Activated T-cell treated with anti-CD3 and anti-CD28 coated beads, Interleukin-2, amount 50 U/mL, for 4 hours (primary cell): ENCODE results near the gene KLK13. TPM values are rescaled to one million over a fixed set of nuclear protein-coding genes. Genes with fewer than 3 reads are reported as not detected.

Experiments
- ATAC-seq, 2 donors: fragments of 200-7000 bp; cut with Tn5 transposase; one replicate each; pipeline ENCODE4 v1.10.0; 2021
- DNase-seq: peaks from one replicate; pipeline ENCODE4 v3.0.0-alpha.2; 2020
- H3K27me3 Mint-ChIP-seq: one replicate; pipeline ENCODE4 v1.8.0; 2021; ENCODE audit warnings: low read depth, mixed read lengths
- H3K36me3 Mint-ChIP-seq: one replicate; pipeline ENCODE4 v1.8.0; 2022; ENCODE audit warnings: mixed read lengths; ENCODE audit not compliant: insufficient read depth
- H3K4me1 Mint-ChIP-seq: one replicate; pipeline ENCODE4 v1.8.0; 2021; ENCODE audit warnings: low read depth, mixed read lengths
- H3K4me3 Mint-ChIP-seq: one replicate; pipeline ENCODE4 v1.8.0; 2021; ENCODE audit warnings: mild to moderate bottlenecking, moderate library complexity, mixed read lengths
- H3K9me3 Mint-ChIP-seq: one replicate; pipeline ENCODE4 v1.8.0; 2021; ENCODE audit warnings: mixed read lengths
- total RNA-seq, 3 donors: library from RNA; stranded (reverse); gene quantifications; one replicate each; pipeline ENCODE4 v1.2.1, GENCODE V29; 2021

Gene KLK13, protein sequence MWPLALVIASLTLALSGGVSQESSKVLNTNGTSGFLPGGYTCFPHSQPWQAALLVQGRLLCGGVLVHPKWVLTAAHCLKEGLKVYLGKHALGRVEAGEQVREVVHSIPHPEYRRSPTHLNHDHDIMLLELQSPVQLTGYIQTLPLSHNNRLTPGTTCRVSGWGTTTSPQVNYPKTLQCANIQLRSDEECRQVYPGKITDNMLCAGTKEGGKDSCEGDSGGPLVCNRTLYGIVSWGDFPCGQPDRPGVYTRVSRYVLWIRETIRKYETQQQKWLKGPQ
- not detected for total RNA-seq

DNA sequence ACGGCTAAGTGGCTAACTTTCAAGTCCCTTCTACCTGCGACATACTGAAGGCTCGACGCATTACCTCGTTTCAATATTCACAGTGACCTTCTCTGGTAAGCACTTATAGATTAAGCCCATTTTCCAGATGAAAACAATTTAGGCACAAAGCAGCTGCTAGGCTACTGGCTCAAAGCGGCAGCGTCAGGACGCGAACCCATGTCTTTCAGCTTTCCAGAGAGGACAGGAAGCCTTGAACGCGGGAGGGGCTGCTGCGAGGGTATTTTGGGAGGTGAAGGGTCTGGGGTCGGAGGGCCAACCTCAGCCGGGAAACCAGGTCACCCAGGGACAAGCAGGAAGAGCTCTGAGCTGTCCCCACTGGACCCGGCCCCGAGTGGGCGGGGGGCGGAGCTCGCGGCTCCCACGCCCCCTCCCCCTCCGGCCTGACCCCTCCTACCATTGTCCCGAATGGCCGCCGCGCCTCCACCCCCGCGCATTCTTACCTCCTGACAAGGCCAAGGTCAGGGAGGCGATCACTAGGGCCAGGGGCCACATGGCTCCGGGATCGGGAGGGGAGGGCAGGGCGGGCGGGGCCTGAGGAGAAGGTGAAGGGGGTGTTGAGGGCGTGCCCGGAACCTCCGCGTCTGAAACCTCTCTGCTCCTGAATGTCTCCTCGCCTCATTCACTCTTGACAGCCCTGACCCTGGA is at the start of gene KLK13:
Gene KLK13, minus strand, starts transcription at position 559 of the 687 bp plus-strand sequence. Its CDS starts 25 bp downstream, at position 534.
- no peak for DNase-seq
- Mint-ChIP-seq H3K36me3 (no peaks in the 10 kb centered on the region), H3K27me3 (peaks cover 56% of the 10 kb centered on the region), H3K4me1 (peaks cover 3% of the 10 kb centered on the region), H3K9me3 (no peaks in the 10 kb centered on the region), H3K4me3 (no peak within 1 kb of the TSS)
- ATAC-seq = no peak

DNA sequence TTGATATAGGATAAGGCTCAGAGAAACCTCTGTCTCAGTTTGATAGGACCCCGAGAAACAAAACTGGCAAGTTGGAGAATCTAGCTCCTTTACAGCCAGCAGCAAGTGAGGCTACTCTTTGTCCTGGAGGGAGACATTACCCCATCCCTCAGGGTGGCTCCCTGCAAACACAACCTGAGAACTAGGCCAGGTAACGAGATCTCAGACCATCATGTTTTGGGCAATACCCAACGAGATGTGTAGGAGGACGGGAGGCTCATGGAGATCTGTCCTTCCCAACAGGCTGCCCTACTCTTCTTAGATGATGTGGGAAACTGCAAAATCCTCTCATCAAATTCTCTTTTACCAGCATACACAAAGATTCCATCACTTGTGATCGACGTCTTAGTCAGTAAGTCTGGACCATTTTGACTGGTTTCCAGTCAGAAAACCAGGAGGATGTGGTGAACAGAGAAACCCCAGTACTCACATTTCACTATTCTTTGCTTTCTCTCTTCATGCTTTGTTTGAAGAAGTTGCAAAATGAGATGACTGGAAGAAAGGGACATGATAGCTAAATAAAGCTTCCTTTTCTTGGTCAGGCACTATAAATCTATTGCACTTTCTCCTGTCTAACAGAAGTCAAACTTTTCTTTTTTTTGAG is 49.3 kb upstream of the KLK13 start:
- Mint-ChIP-seq H3K36me3 (no peaks in the 10 kb centered on the region), H3K9me3 (no peaks in the 10 kb centered on the region), H3K27me3 (peaks cover 3% of the 10 kb centered on the region), H3K4me3 (no peak overlapping the region), H3K4me1 (peaks cover 39% of the 10 kb centered on the region)
- DNase-seq = no peak
- ATAC-seq = peak; percentile 91 to 93

DNA sequence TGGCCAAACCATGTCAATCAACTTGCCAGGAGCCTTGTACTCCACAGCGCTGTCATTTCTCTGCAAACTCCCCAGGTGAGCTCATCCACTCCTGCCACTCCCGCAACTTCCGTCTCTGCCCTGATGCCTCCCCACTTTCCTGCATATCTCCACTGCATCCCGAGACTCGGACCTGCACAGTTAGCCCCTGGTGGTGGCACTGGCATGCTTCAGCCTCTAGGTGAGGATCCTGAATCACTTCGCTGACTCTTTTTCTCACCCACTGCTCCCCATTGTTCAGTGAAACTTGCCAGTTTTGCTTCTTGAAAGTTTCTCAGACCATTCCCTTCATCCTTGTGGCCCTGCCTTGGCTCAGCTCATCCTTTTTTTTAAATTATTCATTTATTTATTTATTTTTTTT is 46.7 kb upstream of the KLK13 start:
- H3K27me3 Mint-ChIP-seq = peaks cover 3% of the 10 kb centered on the region

DNA sequence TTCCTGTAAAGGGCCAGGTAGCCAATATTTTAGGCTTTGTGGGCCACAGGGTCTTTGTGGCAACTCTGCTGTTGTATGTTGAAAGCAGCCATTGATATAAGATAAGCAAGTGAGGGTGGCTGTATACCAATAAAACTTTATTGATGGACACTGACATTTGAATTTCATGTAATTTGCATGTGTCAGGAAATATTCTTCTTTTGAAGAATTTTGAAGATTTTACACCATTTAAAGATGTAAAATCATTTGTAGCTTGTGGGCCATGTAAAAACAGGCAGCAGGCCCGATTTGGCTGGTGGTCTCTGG is 45.7 kb upstream of the KLK13 start:
- Mint-ChIP-seq H3K9me3 (no peaks in the 10 kb centered on the region), H3K27me3 (no peaks in the 10 kb centered on the region), H3K4me1 (peaks cover 41% of the 10 kb centered on the region), H3K36me3 (peaks cover 5% of the 10 kb centered on the region), H3K4me3 (no peak overlapping the region)
- ATAC-seq = no peak
- DNase-seq = no peak

More for the DNA sequence above, 46.7 kb upstream of the KLK13 start:
- Mint-ChIP-seq H3K36me3 (peaks cover 1% of the 10 kb centered on the region), H3K9me3 (no peaks in the 10 kb centered on the region), H3K4me3 (no peak overlapping the region), H3K4me1 (peaks cover 43% of the 10 kb centered on the region)
- ATAC-seq (no peak), DNase-seq (no peak)

DNA sequence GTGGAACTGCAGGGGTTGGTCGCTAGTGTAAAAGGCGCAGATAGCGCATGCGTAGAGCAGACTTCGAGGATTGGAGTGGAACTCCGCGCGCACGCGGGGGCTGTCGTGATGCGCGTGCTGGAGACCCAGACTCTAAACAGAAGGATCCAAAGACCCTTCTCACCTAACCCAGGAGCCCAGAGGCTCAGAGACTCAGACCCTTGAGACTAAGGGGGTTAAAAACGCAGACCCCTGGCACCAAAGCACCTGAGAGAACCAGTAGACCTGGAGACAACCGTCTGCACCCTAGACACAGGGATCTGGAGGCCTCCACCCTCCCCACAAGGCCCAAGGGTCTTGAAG is 43.9 kb upstream of the KLK13 start:
- Mint-ChIP-seq H3K36me3 (peaks cover 12% of the 10 kb centered on the region), H3K4me3 (peak overlapping the region; percentile 94), H3K27me3 (no peaks in the 10 kb centered on the region), H3K9me3 (no peaks in the 10 kb centered on the region), H3K4me1 (peaks cover 37% of the 10 kb centered on the region)
- DNase-seq = no peak
- ATAC-seq = peak; percentile 35 to 36

DNA sequence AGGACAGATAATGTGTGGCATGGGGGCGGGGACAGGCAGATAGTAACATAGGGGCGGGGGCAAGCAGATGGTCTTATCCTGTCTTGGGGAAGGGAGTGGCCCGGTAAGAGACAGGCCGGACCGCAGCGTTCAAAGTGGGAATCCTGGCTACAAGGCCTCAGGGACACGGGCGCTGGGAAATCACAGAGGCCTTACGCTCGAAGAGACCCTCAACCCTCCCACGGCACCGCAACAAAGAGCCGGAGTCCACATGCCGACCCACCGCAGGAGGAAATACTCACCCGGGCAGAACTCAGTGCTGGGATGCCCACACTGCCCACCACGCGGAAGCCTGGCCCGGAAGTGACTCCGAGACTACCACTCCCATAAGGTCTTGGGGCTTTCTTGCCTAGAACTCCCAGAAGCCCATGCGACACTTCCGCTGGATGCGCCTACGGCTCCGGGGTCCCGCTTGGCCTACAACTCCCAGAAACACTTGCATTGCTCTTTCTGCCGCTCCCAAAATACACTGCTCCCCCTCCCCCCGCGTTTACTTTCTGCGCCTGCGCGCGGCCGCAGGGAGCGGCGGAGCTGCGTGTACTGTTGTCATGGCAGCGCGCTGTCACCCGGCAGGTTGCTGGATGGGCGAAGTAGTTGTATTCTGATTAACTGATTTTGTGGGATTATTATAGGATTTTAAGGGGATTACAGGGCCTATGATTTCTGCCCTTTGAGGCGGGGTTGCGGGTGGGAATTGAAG is 43.3 kb upstream of the KLK13 start, which contains the start of gene CTU1:
Gene CTU1, minus strand, starts transcription at position 344 of the 739 bp plus-strand sequence. CDS start 3,840 bp downstream, outside the sequence.
- Mint-ChIP-seq H3K4me3 (peak within 1 kb of the TSS; percentile 94), H3K36me3 (peaks cover 17% of the 10 kb centered on the region), H3K27me3 (no peaks in the 10 kb centered on the region), H3K4me1 (peaks cover 37% of the 10 kb centered on the region), H3K9me3 (no peaks in the 10 kb centered on the region)
- ATAC-seq = peak; percentile 97 to 98
- peak; percentile 98 for DNase-seq

DNA sequence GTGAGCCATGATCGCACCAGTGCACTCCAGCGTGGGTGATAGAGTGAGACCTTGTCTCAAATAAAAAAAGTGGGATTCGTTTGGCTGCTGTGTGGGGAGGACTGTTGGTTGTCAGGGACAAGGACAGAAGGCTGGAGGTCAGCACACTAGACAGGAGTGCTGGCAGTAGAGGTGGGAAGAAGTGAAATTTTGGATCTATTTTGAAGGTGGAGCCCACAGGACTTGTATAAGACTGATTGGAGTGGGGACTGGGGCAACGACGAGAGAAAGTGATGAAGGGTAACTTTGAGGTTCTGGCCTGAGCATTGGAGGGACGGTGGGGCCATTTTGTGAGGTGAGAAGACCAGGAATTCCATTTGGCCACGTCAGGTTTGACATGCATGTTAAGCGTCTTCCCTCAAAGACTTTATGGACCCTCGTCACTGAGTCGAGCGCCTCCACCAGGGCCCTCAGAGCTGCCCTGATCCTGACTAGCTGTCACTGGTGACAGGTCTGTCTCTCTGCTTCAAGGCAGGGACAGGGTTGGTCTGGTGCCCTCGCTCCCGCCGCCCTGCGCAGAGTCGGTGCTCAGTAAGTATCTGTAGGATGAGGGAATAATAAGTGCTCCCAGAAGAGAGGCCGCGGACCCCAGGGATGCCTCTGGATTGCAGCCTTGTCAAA is 42.6 kb upstream of the KLK13 start:
- Mint-ChIP-seq H3K36me3 (peaks cover 20% of the 10 kb centered on the region), H3K4me3 (peak overlapping the region; percentile 94), H3K9me3 (no peaks in the 10 kb centered on the region), H3K4me1 (peaks cover 40% of the 10 kb centered on the region), H3K27me3 (no peaks in the 10 kb centered on the region)
- no peak for DNase-seq
- peak; percentile 23 to 30 for ATAC-seq

DNA sequence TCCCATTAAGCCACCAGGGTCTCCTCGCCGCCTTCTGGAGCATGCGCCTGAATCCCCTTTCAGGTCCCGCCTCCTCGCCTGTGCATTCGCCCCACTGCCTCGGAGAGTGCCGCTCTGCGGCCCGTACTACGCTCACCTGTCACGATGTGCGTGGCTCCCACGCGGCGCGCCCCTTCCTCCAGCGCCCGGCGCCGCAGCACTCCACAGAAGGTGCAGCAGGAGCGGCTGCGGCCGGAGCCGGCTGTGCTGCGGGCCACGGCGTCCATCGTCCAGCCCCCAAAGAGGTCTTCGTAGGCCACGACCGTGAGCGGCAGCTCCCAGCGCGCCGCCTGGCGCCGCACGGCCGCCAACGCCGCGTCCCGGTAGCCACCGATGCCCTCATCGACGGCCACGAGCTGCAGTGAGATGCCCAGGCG is 39.0 kb upstream of the KLK13 start:
- Mint-ChIP-seq H3K4me3 (no peak overlapping the region), H3K4me1 (peaks cover 45% of the 10 kb centered on the region), H3K9me3 (no peaks in the 10 kb centered on the region), H3K36me3 (peaks cover 32% of the 10 kb centered on the region), H3K27me3 (no peaks in the 10 kb centered on the region)
- DNase-seq (no peak), ATAC-seq (no peak)

DNA sequence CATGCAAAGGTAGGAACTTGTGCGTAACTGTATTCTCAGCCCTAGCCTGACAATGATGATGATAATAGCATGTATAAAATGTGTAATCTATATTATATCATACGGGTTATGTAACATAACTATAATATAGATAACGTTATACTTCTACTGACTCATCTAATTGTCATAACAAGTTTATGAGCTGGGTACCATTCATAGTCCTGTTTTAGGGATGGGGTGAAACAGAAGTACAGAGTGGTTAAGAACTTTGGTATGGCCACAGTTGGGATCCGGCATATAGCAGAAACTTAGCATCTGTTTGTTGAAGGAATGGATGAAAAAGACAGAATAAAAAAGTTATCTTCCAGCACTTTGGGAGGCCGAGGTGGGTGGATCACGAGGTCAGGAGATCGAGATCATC is 38.1 kb upstream of the KLK13 start:
- H3K9me3 Mint-ChIP-seq = no peaks in the 10 kb centered on the region
- ATAC-seq (no peak), DNase-seq (no peak)
- H3K36me3 Mint-ChIP-seq = peaks cover 32% of the 10 kb centered on the region
- no peaks in the 10 kb centered on the region for H3K27me3 Mint-ChIP-seq
- peaks cover 37% of the 10 kb centered on the region for H3K4me1 Mint-ChIP-seq
- H3K4me3 Mint-ChIP-seq = no peak overlapping the region

DNA sequence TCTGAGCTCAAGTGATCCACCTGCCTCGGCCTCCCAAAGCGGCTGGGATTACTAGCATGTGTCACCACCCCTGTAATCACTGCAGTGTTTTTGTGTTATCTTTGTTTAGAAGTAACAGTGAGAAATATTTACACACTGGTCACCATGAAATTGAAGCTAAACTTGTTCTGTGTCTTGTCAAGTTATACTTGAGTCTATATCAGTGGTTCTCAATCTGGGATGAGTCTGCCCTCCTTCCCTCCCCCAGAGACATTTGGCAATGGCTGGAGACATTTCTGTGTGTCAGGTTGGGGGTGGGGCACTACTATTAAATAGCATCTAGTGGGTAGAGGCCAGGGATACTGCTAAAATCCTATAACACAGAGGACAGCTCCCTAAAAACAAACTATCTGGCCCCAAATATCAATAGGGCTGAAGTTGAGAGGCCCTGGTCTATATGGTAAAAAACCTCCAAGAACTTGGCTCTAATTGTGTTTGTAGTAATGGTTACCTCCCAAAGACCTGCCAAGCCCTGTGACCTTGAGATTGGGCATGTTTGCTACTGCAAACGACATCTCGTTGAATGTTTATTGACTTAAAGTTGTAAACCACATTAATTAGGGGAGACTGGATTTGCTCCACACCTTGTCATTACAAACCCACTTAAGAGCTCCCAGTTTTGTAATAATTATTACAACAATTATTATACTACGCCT is 36.4 kb upstream of the KLK13 start:
- DNase-seq = no peak
- ATAC-seq = no peak
- Mint-ChIP-seq H3K9me3 (no peaks in the 10 kb centered on the region), H3K36me3 (peaks cover 38% of the 10 kb centered on the region), H3K27me3 (no peaks in the 10 kb centered on the region), H3K4me1 (peaks cover 36% of the 10 kb centered on the region), H3K4me3 (no peak overlapping the region)

DNA sequence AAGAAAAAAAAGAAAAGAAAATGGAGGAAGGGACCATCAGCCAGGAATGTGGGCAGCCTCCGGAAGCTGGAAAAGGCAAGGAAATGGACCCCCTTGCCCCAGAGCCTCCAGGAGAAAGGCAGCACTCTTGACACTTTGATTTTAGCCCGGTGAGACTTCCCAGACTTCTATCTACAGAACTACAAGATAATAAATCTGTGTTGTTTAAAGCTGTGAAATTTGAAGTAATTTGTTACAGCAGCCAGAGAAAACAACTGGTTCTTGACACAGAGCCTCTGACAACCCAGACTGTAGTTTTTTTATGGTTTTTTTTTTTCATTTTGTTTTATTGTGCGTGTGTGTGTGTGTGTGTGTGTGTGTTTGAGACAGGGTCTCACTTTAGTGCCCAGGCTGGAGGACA is 35.7 kb upstream of the KLK13 start:
- ATAC-seq (no peak), DNase-seq (no peak)
- no peak overlapping the region for H3K4me3 Mint-ChIP-seq
- H3K27me3 Mint-ChIP-seq = no peaks in the 10 kb centered on the region
- H3K36me3 Mint-ChIP-seq = peaks cover 34% of the 10 kb centered on the region
- no peaks in the 10 kb centered on the region for H3K9me3 Mint-ChIP-seq
- peaks cover 30% of the 10 kb centered on the region for H3K4me1 Mint-ChIP-seq

DNA sequence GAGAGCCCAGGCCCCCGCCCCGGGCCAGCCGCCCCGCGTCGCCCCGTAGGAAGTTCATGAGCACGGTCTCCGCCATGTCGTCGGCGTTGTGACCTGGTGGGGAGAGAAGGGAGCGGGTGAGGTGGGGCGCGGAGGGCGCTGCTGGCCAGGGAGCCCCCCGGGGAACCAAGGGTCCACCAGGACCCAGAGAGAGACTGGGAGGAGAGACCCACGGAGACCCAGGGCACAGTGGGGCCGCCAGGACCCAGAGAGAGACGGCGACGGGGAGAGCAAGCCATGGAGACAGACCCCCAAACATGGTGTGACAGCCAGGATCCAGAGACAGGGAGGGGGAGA is 34.1 kb upstream of the KLK13 start:
- H3K36me3 Mint-ChIP-seq = peaks cover 30% of the 10 kb centered on the region
- ATAC-seq (no peak), DNase-seq (no peak)
- H3K9me3 Mint-ChIP-seq = no peaks in the 10 kb centered on the region
- H3K27me3 Mint-ChIP-seq = no peaks in the 10 kb centered on the region
- peak overlapping the region; percentile 11 for H3K4me3 Mint-ChIP-seq
- peaks cover 23% of the 10 kb centered on the region for H3K4me1 Mint-ChIP-seq

DNA sequence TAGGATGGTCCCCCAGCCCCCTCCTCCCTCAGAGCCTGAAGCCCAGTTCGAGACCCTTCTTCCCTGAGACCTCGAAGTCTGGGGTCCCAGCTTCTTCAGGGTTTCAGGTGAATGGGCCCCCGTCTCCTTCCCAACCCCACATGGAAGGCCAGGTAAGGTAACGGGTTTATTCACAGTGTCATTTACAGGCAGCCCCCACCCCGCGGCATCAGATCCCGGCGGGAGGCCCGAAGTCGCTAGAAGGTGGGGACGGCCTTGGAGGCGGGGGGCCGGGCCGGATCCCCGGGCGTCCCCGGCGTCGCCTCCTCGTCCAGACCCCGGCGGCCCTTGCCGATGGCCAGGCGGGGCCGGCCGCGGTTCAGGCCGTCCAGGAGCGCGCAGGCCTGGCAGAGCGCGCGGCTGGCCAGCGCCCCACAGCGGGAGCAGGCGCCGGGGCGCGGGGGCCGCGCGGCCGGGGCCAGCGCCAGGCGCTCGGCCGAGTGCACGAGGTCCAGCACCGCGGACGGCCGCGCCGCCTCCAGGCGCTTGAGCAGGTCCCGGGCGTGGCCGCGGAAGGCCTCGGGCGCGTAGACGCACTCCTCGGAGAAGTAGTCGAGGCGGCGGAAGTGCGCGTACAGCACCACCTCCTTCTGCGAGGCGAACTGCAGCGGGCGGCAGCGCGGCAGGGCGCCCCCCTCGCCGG is 33.6 kb upstream of the KLK13 start:
- DNase-seq (peak; percentile 38), ATAC-seq (peak; percentile 64 to 76)
- Mint-ChIP-seq H3K4me1 (peaks cover 23% of the 10 kb centered on the region), H3K27me3 (no peaks in the 10 kb centered on the region), H3K4me3 (peak overlapping the region; percentile 40), H3K9me3 (no peaks in the 10 kb centered on the region), H3K36me3 (peaks cover 26% of the 10 kb centered on the region)
